ENCODE results near the gene ATP2C2.
"Not testable (repeated sequence)": the region's sequence is repeated elsewhere in the genome, so short reads cannot be mapped to it uniquely, and the experiment has no call there.

Gene ATP2C2

GRCh38 chr16:84418056-84418849 is 49.9 kb downstream of the ATP2C2 start:
- no peaks in the 10 kb centered on the region for H3K9me3 ChIP-seq (replicated peaks; ENCODE audit: insufficient read depth, low read length)
- no peak overlapping the region for H3K27ac ChIP-seq (ENCODE audit: low read length)
- no peak overlapping the region for H3K4me2 ChIP-seq (ENCODE audit: low read depth, low read length)
- H3K4me3 ChIP-seq (ENCODE audit: low read length), result no peak overlapping the region
- no peaks in the 10 kb centered on the region for H3K36me3 ChIP-seq (replicated peaks; ENCODE audit: insufficient read depth, low read length)
- no peaks in the 10 kb centered on the region for H3K4me1 ChIP-seq (ENCODE audit: low read length)
- H3K9ac ChIP-seq (ENCODE audit: low read length), result no peak overlapping the region
- no peaks in the 10 kb centered on the region for H3F3A ChIP-seq (ENCODE audit: insufficient read depth, low read length)
- H3K79me2 ChIP-seq (ENCODE audit: low read length), result no peaks in the 10 kb centered on the region
- TF ChIP-seq CTCF (IDR thresholded peaks at IDR 0.05; ENCODE audit: low read length), result no peak
- TF ChIP-seq EZH2 (optimal IDR thresholded peaks at IDR 0.05; ENCODE audit: low read depth, low read length), result no peak
- no peak for TF ChIP-seq EZH2phosphoT487 (IDR thresholded peaks at IDR 0.05; ENCODE audit: low read length)
- no peak overlapping the region for H2AFZ ChIP-seq (ENCODE audit: low read length)
- H3K9me2 ChIP-seq (replicated peaks; ENCODE audit: insufficient read depth, low read length), result no peaks in the 10 kb centered on the region
- peaks cover 31% of the 10 kb centered on the region for H3K27me3 ChIP-seq (replicated peaks; ENCODE audit: insufficient read depth, low read length)
- no peaks in the 10 kb centered on the region for H4K20me1 ChIP-seq (ENCODE audit: insufficient read depth, low read length)
- no peak for DNase-seq

- DNase-seq, result no peak
- H3K36me3 ChIP-seq (replicated peaks; ENCODE audit: insufficient read depth, low read length), result no peaks in the 10 kb centered on the region
- H4K20me1 ChIP-seq (ENCODE audit: insufficient read depth, low read length), result no peaks in the 10 kb centered on the region
- H3K79me2 ChIP-seq (ENCODE audit: low read length), result no peaks in the 10 kb centered on the region
- no peak for TF ChIP-seq CTCF (IDR thresholded peaks at IDR 0.05; ENCODE audit: low read length)
- no peak for TF ChIP-seq EZH2phosphoT487 (IDR thresholded peaks at IDR 0.05; ENCODE audit: low read length)
- TF ChIP-seq EZH2 (optimal IDR thresholded peaks at IDR 0.05; ENCODE audit: low read depth, low read length), result no peak
- no peak overlapping the region for H2AFZ ChIP-seq (ENCODE audit: low read length)
- no peaks in the 10 kb centered on the region for H3F3A ChIP-seq (ENCODE audit: insufficient read depth, low read length)
- no peak overlapping the region for H3K4me2 ChIP-seq (ENCODE audit: low read depth, low read length)
- peaks cover 27% of the 10 kb centered on the region for H3K27me3 ChIP-seq (replicated peaks; ENCODE audit: insufficient read depth, low read length)
- H3K9me2 ChIP-seq (replicated peaks; ENCODE audit: insufficient read depth, low read length), result no peaks in the 10 kb centered on the region
- no peak overlapping the region for H3K27ac ChIP-seq (ENCODE audit: low read length)
- no peak overlapping the region for H3K9ac ChIP-seq (ENCODE audit: low read length)
- no peaks in the 10 kb centered on the region for H3K4me1 ChIP-seq (ENCODE audit: low read length)
- no peak overlapping the region for H3K4me3 ChIP-seq (ENCODE audit: low read length)
- H3K9me3 ChIP-seq (replicated peaks; ENCODE audit: insufficient read depth, low read length), result no peaks in the 10 kb centered on the region
Measured at GRCh38 chr16:84419730-84420129, 51.4 kb downstream of the ATP2C2 start.

GRCh38 chr16:84420556-84420955 is 52.2 kb downstream of the ATP2C2 start:
- H3K9me2 ChIP-seq (replicated peaks; ENCODE audit: insufficient read depth, low read length); H3K79me2 ChIP-seq (ENCODE audit: low read length); H3K36me3 ChIP-seq (replicated peaks; ENCODE audit: insufficient read depth, low read length); H3K4me1 ChIP-seq (ENCODE audit: low read length); DNase-seq; H3K27ac ChIP-seq (ENCODE audit: low read length); H4K20me1 ChIP-seq (ENCODE audit: insufficient read depth, low read length); H3K9me3 ChIP-seq (replicated peaks; ENCODE audit: insufficient read depth, low read length); H3K4me2 ChIP-seq (ENCODE audit: low read depth, low read length); H3K9ac ChIP-seq (ENCODE audit: low read length); H3K4me3 ChIP-seq (ENCODE audit: low read length); H3F3A ChIP-seq (ENCODE audit: insufficient read depth, low read length); H2AFZ ChIP-seq (ENCODE audit: low read length): not testable (repeated sequence)
- peaks cover 18% of the 10 kb centered on the region for H3K27me3 ChIP-seq (replicated peaks; ENCODE audit: insufficient read depth, low read length)
